ENCODE measurements around the gene ERLIN1.
"Not testable (repeated sequence)": the region's sequence is repeated elsewhere in the genome, so short reads cannot be mapped to it uniquely, and the experiment has no call there.

The ERLIN1 gene

DNA sequence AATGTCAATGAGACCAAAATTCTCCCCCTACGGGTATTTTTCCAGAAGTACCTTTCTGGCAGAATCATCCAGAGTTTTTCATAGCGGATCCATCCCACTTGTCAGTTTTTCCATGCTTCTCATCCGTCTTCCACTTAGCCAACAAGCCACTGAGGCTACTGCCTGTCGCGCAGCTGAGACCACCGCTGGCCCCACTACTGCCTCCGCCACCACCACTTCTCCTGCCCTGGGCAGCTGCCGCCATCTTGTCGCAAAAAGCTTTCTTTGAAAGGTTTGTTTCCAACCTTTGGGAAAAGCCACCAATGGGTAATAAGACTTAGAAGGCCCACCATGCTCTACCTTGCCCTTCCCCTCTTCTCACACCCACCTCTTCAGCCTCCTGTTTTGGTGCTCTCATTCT, 42.1 kb downstream of the ERLIN1 start:
- in situ Hi-C loops (cut with HindIII; ENCODE audit: low pct_unique_long_range_greater_than_20kb, low sequenced_read_pairs) = no loop called here
- TF ChIP-seq JUND (IDR thresholded peaks at IDR 0.05; ENCODE audit: low read depth) = no peak
- no peak for DNase-seq (ENCODE audit: low read depth in 1 of 2, low spot score in 1 of 2)

DNA sequence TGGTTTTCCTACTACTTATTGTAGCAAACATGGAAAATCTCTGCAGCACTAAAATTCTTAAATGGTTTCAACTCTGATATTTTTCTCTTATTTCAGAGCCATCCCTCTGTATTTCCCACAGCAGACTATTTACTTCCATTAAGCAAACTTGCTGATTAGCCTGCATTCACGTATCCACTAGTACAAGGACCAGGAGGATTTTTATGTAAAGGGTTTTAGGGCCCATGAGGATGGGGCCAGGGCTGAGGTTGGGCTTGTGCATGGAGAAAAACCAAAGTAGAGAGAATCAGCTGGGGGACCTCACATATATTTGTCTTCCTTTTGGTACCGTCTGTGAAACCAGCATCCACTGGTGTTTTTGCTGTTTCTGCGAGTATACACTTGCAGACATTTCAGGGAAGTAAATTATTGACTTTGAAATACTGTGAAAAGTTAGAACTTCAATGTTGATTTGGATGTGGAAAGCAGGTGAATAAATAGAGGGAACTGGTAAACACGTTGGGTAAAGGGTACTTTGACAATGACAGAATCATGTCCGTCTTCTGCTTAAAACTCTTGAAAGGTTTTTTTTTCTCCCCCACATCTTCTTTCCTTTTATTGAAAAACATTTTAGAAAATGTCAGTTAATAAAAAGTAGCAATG, 44.3 kb downstream of the ERLIN1 start:
- no peak for TF ChIP-seq JUND (IDR thresholded peaks at IDR 0.05; ENCODE audit: low read depth)
- no peak for DNase-seq (ENCODE audit: low read depth in 1 of 2, low spot score in 1 of 2)
- in situ Hi-C loops (cut with HindIII; ENCODE audit: low pct_unique_long_range_greater_than_20kb, low sequenced_read_pairs) = no loop called here

DNA sequence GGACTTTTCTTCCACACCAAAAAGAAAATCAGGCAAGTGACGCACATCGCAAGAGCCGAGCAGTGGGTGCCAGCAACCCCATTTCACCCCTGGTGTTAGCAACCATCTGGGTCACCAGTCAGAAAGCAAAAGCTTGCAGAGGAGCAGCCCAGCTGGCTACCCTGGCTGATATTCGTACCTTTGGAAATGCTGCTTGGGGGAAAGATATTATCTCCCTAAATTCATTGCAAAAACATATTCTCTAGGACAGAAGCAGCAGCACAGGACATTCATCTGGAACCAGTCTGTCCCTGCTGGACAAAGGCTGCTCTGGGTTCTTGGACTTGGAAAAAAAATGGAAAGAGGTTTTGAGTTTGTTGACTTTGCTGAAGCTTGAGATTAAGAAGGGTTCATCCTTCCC, 45.8 kb downstream of the ERLIN1 start:
- TF ChIP-seq JUND (IDR thresholded peaks at IDR 0.05; ENCODE audit: low read depth) = no peak
- in situ Hi-C loops (cut with HindIII; ENCODE audit: low pct_unique_long_range_greater_than_20kb, low sequenced_read_pairs) = no loop called here
- DNase-seq (ENCODE audit: low read depth in 1 of 2, low spot score in 1 of 2) = peak in 1 of 2 experiments; percentile 28

DNA sequence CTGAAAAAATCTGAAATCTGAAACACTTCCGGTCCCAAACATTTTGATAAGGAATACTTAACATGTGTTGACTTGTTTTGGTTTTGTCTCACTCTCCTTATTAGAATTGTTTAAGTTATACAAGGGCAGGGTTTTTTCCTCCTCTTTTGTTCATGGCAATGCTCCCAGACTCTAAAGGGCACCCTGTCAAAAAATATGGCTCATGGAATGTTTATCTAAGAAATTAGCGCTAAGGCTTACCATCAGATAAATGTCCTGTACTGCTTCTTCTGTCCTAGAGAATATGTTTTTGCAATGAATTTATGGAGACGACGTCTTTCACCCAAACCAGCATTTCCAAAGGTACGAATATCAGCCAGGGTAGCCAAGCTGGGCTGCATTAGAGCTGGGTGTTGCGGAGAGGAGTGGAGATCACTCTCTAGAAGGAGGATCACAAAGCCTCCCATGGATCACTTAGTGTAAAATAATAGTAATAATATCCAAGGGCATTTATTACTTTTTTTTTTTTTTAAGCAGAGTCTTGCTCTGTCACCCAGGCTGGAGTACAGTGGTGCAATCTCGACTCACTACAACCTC, 46.8 kb downstream of the ERLIN1 start:
- no peak for DNase-seq (ENCODE audit: low read depth in 1 of 2, low spot score in 1 of 2)
- TF ChIP-seq JUND (IDR thresholded peaks at IDR 0.05; ENCODE audit: low read depth) = no peak
- in situ Hi-C loops (cut with HindIII; ENCODE audit: low pct_unique_long_range_greater_than_20kb, low sequenced_read_pairs) = no loop called here

DNA sequence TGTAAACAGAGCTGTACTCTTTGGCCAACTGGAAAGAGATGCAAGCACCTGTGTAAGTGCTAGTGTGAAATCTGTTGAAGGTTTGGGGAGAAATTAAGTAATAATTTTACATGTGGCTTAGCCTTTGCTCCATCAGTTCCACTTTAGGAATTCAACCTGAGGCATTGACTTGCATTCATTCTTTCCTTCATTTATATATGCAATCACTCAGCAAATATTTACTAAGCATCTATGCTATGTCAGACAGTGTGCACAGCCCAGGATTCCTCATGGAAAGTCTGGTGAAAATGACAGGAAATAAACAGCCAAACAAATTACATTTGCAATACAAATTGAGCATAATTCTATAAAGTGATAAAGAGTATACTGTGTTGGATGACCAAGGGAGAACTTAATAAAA, 50.3 kb downstream of the ERLIN1 start:
- no peak for TF ChIP-seq JUND (IDR thresholded peaks at IDR 0.05; ENCODE audit: low read depth)
- in situ Hi-C loops (cut with HindIII; ENCODE audit: low pct_unique_long_range_greater_than_20kb, low sequenced_read_pairs) = no loop called here
- peak in 1 of 2 experiments; percentile 45 for DNase-seq (ENCODE audit: low read depth in 1 of 2, low spot score in 1 of 2)

DNA sequence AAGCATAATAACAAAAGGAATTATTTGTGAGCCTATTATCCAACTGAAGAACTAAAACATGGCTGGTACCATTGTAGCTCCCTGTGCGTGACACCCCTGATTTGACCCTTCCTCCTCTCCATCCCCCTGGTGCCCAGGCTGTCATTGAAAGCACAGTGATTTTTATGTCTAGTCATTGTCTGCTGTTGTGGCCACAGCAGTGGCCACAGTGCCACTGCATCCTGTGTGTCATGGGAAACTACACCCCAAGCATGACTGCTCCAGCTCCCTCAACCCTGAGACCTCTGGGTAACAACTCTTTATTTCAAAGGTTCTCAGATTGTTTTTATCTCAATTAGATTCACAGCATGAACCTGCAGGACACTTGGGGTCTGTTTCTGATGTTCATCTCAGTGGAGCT, 52.0 kb downstream of the ERLIN1 start:
- no peak for TF ChIP-seq JUND (IDR thresholded peaks at IDR 0.05; ENCODE audit: low read depth)
- in situ Hi-C loops (cut with HindIII; ENCODE audit: low pct_unique_long_range_greater_than_20kb, low sequenced_read_pairs) = no loop called here
- DNase-seq (ENCODE audit: low read depth in 1 of 2, low spot score in 1 of 2) = no peak

DNA sequence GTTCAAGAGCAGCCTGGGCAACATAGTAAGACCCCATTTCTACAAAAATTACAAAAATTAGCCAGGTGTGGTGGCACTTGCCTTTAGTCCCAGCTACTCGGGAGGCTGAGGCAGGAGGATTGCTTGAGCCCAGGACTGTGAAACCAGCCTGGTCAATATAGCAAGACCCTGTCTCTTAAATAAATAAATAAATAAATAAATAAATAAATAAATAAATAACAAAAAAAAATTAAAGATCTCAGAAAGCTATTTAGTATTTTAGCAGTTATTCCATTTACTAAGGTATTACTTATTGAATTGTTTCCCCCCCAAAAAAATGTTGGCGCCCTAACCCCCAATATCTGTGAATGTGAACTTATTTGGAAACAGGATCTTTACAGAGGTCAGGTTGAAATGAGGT, 53.4 kb downstream of the ERLIN1 start:
- no peak for TF ChIP-seq JUND (IDR thresholded peaks at IDR 0.05; ENCODE audit: low read depth)
- in situ Hi-C loops (cut with HindIII; ENCODE audit: low pct_unique_long_range_greater_than_20kb, low sequenced_read_pairs) = no loop called here
- no peak for DNase-seq (ENCODE audit: low read depth in 1 of 2, low spot score in 1 of 2)

DNA sequence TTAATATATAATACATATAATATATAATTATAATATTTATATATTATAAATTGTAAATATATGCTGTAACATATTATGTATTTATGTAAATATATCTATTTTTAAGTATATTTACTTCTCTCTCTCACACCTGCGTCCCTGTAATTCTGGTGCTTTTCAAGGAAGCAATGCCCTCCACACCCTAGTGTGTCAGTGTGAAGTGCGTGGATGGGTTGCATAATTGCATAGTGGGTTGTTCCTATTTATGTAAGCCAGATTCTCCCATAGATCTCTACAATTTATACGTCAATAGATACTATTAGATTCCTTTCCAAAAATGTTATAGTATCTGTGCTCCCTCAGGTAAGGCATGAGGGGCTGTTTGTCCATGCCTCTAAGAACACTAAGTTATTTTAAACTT, 54.3 kb downstream of the ERLIN1 start:
- DNase-seq (ENCODE audit: low read depth in 1 of 2, low spot score in 1 of 2) = no peak
- no peak for TF ChIP-seq JUND (IDR thresholded peaks at IDR 0.05; ENCODE audit: low read depth)
- in situ Hi-C loops (cut with HindIII; ENCODE audit: low pct_unique_long_range_greater_than_20kb, low sequenced_read_pairs) = no loop called here

DNA sequence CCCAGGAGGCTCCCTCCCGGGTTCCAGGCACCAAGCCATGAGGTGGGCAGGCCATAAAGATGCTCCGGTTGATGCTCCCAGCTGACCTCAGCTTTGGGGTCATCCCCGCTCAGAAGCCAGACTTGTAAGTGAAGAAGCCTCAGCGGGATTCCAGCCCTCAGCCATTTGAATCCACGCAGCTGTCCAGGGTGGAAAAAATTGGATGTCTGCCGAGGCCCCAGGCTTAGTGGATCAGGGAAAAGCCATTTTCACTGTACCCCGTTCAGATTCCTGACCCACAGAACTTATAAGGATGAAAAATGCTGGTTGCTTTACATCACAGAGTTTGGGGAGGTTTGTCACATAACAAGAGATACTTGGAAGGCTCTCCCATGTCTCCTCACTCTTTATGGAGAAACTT, 55.0 kb downstream of the ERLIN1 start:
- DNase-seq (ENCODE audit: low read depth in 1 of 2, low spot score in 1 of 2) = no peak
- in situ Hi-C loops (cut with HindIII; ENCODE audit: low pct_unique_long_range_greater_than_20kb, low sequenced_read_pairs) = no loop called here
- TF ChIP-seq JUND (IDR thresholded peaks at IDR 0.05; ENCODE audit: low read depth) = no peak

DNA sequence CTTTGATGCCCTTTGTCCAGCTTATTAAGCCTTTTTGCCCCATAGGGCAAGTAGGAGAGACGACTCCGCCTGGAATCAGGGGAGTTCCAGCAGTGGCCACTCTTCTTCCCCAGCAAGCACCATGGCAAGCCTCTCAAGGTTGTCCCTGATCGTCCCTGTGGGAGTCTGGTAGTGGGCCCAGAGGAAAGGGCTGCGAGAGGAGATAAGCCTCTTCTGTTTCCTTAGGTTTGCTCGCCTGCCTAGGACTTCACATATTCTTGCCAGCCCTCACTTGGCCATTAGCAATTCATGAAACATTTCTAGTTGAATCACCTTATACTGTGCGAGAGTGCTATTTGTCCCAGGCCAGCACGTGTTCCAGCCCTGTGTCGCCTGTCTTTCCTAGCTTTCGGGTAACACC, 56.4 kb downstream of the ERLIN1 start:
- in situ Hi-C loops (cut with HindIII; ENCODE audit: low pct_unique_long_range_greater_than_20kb, low sequenced_read_pairs) = no loop called here

DNA sequence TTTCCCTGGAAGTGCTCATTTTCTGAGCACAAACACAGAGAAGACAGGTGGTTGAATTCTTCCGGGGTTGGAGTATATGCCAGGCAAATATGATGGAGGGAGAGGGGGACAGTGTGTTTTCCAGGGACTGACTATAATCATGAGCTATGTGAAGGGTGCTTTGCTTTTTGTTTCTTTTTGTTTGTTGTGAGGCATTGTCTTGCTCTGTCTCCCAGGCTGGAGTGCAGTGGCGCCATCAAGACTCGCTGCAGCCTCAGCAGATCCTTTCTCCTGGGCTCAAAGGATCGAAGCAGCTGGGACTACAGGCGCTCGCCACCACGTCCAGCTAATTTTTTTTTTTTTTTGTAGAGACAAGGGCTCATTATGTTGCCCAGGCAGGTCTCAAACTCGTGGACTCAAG, 56.9 kb downstream of the ERLIN1 start:
- TF ChIP-seq JUND (IDR thresholded peaks at IDR 0.05; ENCODE audit: low read depth) = no peak
- no peak for DNase-seq (ENCODE audit: low read depth in 1 of 2, low spot score in 1 of 2)
- in situ Hi-C loops (cut with HindIII; ENCODE audit: low pct_unique_long_range_greater_than_20kb, low sequenced_read_pairs) = no loop called here

More for the DNA sequence above, 56.4 kb downstream of the ERLIN1 start:
- no peak for DNase-seq (ENCODE audit: low read depth in 1 of 2, low spot score in 1 of 2)
- no peak for TF ChIP-seq JUND (IDR thresholded peaks at IDR 0.05; ENCODE audit: low read depth)

DNA sequence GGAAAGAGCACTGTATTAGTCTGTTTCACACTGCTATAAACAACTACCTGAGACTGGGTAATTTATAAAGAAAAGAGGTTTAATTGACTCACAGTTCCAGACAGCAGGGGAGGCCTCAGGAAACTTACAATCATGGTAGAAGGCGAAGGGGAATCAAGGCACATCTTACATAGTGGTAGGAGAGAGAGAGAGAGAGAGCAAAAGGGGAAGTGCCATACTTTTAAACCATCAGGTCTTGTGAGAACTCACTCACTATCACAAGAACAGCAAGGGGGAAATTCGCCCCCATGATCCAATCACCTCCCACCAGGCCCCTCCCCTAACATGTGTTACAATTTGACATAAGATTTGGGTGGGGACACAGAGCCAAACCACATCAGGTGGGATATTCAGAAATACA, 60.5 kb downstream of the ERLIN1 start:
- in situ Hi-C loops (cut with HindIII; ENCODE audit: low pct_unique_long_range_greater_than_20kb, low sequenced_read_pairs); DNase-seq (ENCODE audit: low read depth in 1 of 2, low spot score in 1 of 2): not testable (repeated sequence)

DNA sequence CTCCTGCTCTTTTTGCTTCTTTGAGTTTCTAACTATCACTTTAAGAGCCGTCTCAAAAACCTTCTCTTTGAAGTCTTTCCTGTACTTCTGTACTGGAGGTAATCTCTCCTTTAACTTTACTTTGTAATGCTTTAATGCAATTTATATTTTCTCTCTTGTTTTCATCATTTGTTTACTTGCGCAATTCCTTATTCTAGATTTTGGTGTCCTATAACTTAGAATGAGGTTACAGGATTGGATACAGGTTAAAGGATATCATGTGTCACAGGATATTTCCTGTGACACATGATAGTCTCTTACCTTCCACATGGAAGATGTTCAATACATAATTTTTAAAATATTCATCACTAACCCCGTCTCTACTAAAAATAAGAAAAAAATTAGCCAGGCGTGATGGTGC, 61.7 kb downstream of the ERLIN1 start:
- no peak for TF ChIP-seq JUND (IDR thresholded peaks at IDR 0.05; ENCODE audit: low read depth)
- no peak for DNase-seq (ENCODE audit: low read depth in 1 of 2, low spot score in 1 of 2)
- in situ Hi-C loops (cut with HindIII; ENCODE audit: low pct_unique_long_range_greater_than_20kb, low sequenced_read_pairs) = no loop called here

DNA sequence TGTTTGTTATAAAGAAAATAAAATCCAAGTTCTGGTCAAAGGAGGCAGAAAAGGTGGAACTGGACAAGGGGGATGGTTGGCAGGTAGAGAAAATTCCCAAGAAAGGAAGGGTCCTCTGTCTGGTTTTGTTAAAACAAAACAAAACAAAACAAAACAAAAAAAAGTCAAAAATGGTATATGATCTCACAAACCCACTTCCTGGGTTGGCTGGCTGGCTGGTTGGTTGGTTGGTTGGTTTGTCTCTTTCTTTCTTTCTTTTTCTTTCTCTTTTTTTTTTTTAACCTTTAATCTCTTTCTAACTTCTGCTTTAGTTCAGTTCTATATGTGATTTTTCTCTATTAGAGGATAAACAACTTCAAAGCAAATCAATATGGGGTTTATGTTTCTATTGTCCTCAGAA, 63.0 kb downstream of the ERLIN1 start:
- in situ Hi-C loops (cut with HindIII; ENCODE audit: low pct_unique_long_range_greater_than_20kb, low sequenced_read_pairs) = no loop called here
- TF ChIP-seq JUND (IDR thresholded peaks at IDR 0.05; ENCODE audit: low read depth) = no peak
- no peak for DNase-seq (ENCODE audit: low read depth in 1 of 2, low spot score in 1 of 2)
